HG03064 (cell line): Measurements from ENCODE around the gene TREML1.
"Not testable (repeated sequence)": the region's sequence is repeated elsewhere in the genome, so short reads cannot be mapped to it uniquely, and the experiment has no call there.

ENCODE experiments used
- ATAC-seq: cut with Tn5 transposase; IDR thresholded peaks from one replicate; pipeline ENCODE4 v1.9.1; 2021; ENCODE audit warnings: low read depth; ENCODE audit not compliant: unreplicated experiment

Gene TREML1, protein sequence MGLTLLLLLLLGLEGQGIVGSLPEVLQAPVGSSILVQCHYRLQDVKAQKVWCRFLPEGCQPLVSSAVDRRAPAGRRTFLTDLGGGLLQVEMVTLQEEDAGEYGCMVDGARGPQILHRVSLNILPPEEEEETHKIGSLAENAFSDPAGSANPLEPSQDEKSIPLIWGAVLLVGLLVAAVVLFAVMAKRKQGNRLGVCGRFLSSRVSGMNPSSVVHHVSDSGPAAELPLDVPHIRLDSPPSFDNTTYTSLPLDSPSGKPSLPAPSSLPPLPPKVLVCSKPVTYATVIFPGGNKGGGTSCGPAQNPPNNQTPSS

GRCh38 chr6:41153992-41154625 is at the start of gene TREML1:
TSS of gene TREML1 (minus strand) at chr6:41154347. CDS start at chr6:41154288, 59 bp downstream.
- no peak for ATAC-seq

- ATAC-seq: no peak
Measured at GRCh38 chr6:41201764-41202173, 47.6 kb upstream of the TREML1 start.

GRCh38 chr6:41200901-41201763 is 47.0 kb upstream of the TREML1 start, which contains the start of gene TREML2:
TSS of gene TREML2 (minus strand) at chr6:41201149. CDS start at chr6:41201008, 141 bp downstream.
- ATAC-seq: peak; percentile 21

DNA sequence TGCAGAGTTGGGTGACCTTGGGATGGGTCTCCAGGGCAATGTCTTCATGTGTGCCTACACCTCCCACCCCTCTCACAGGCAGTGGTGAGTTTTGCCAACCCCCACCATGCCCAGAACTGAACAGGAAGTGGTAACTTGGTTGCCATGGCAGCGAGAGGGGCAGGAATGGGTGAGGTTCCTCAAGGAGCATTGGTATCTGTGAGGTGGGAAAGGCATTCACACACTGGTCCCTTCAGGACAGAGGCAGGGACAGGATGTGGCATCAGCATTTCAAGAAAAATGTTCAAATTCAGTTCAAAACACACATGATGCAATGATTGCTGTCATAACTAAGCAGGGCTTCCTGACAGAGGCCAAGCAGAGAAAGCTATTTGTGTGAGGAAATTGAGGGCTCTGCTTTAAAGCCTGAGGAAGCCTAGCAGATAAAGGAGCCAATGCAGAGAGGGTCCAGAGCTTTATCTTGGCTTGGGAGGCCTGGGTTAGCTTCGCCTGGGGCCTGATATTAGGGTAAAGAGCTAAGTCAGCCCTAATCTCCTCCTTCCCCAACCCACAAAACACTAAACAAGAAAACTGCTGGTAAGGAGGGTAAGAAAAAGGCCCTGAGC is 46.3 kb upstream of the TREML1 start:
- peak; percentile 33 for ATAC-seq

DNA sequence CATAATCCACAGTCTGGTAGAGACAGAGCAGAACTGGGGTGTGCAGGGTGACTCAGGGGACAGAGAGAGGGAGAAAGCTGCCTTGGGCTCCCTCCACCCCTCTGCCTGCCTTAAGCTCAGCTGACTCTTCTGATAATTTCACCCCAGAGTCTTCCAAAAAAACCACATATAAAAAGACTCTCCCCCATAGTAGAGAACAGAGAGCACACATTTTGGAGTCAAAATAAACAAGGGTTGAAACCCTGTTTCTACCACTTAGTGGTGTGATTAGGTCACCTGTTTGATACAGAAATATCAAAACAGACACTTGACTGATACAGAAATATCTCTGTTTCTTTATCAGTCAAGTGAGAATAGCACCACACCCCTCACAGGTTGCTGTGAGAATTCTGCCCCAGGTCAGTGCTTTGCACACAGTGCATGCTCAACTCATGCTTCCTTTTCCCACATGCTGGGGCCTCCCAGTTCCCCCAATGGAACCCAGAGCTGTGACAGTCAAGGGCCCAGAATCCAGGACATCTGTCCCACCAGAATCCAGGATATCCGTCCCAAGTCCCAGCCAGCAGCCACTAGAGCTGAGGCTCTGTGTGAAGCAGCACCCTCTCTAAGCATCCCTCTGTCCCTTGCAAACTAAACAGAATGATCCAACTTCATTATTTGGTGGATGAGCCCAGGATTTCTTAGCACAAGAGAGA is 45.6 kb upstream of the TREML1 start:
- ATAC-seq: peak; percentile 63

DNA sequence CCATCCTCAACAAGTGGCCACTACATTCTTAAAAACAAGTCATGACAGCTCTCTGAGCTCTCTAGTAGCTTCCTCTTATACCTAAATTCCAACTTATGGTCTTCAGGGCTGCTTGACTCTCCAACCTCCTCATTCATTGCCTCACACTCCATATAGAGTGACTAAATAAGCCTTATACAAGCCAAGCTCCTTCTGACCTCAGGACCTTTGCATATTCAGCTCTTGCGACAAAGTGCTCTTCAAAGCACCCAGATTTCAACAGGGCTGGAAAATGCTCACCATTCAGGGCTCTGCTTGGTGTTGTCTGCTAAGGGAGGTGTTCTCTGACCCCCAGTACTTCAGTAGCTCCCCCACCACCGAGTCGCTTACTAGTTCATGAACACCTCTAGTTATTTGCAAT is 43.1 kb upstream of the TREML1 start:
- ATAC-seq: no peak

GRCh38 chr6:41194386-41194785 is 40.2 kb upstream of the TREML1 start:
- no peak for ATAC-seq

GRCh38 chr6:41193884-41194283 is 39.7 kb upstream of the TREML1 start:
- ATAC-seq: no peak

DNA sequence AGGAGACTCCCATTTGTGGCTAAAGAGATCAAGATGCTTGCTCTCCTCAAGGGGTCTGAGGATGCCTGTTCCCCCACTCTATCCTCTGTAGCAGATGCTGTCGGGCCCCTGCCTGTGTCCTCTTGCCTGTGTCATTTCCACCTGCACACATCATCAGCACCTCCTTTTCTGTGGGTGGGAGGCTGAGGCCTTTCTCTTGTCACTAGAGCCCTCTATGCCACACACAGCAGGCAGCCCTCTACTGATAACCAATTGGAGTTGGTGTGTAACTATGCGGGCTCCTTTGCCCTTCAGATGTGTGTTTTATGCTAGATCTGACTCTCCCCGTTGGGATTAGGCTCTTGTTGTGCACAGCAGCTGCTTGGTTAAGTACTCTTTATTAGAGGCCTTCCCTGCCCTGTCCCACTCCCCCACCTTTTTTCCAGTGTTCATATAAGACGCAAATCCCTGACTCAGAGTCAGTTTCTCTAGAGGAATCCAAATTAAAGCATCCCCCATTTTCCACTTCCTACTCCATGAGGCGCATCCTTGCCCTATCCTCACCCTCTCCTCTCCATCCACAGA is 39.1 kb upstream of the TREML1 start:
- ATAC-seq: no peak

GRCh38 chr6:41191569-41191968 is 37.4 kb upstream of the TREML1 start:
- ATAC-seq: no peak

DNA sequence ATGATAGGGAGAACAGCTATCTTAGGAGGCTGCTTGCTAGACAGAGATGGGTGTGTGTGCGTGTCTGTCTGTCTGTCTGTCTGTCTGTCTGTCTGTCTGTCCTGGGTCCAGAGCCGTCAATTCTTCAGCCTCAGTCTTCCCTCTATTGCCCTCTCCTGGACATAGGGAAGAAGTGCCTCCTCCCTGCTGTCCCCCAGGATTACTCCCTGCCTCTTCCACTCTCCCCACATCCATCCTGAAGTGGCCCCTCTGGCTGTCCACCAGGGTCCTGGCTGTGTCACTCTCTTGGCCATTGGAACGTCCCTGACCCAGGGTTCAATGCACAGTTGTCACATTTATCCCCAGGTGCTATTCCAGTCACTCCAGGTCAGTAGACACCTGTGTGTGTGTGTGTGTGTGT is 36.6 kb upstream of the TREML1 start:
- ATAC-seq: no peak

GRCh38 chr6:41189967-41190366 is 35.8 kb upstream of the TREML1 start:
- no peak for ATAC-seq

DNA sequence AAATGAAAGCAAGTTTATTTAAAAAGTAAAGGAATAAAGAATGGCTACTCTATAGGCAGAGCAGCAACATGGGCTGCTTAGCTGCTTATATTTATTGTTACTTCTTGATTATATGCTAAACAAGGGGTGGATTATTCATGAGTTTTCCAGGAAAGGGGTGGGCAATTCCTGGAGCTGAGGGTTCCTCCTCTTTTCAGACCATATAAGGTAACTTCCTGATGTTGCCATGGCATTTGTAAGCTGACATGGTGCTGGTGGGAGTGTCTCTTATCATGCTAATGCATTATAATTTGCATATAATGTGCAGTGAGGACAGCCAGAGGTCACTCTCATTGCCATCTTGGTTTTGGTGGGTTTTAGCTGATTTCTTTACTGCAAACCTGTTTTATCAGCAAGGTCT is 34.9 kb upstream of the TREML1 start:
- not testable (repeated sequence) for ATAC-seq

DNA sequence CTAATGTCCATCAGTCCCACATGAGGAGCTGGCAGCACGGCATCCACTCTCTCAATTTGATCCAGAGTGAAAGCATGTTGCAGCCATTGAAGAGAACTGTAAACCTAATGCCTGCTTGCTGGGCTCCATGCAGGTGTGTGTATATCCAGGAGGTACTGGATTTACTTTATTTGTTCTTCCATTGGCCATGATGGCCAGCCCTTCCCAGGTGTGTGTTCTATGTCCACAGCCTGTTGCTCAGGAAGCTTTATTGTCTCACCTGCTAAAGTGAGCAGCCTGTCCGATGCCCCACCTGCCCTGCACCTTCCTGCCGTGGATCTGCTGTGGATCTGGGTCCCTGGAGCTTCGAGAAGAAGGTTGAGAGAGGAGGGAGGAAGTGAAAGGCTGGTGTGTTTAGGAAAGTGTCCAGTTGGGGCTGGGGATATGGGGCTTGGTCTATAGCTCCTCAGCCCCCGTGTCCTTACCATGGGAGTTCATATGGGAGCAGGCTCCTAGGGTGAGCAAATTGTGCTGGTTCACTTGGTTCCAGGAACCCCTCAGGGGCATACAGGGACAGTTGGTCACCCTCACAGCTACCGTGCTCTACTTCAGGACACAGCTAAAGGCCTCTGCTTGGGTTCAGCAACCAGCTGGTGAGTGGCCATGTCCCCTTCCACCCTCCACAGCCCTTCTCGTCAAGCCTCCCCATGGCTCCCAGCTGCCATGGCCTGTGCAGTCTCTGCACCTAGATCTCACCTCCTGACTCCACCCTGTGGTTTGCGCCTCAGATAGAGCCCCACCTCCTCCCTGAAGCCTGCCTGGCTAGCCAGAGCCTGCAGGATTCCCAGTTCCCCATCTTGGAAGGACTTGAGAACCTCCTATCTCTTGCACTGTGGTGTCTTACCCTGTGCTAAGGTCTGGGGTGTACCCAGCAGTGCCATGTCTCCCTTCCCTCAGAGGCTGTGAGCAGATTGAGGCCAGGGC is 34.1 kb upstream of the TREML1 start:
- ATAC-seq: no peak

DNA sequence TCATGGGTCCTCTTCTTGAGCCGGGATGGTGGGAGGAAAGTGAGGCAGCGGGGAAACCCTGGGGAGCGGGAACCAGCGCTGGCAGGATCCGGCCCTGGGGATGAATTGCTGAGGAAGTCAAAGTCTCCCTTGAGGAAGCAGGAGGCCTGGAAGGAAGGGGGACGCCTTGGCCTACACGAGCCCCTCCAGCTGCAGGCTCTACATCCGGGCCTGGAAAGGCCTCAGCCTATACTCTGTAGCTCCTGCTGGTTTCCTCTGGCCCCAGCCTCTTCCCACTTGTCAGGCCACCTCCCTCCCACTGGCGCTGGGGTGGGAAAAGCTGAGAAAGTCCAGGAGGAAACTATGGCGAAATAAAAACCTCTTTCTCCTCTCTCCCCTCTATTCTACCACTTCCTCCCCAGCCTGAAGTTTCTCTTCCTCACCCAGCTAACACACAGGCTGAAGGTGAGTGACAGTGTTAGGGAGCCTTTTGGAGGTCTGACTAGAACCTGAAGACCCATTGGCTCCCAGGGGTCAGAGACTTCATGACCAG is 31.9 kb upstream of the TREML1 start:
- ATAC-seq: no peak

DNA sequence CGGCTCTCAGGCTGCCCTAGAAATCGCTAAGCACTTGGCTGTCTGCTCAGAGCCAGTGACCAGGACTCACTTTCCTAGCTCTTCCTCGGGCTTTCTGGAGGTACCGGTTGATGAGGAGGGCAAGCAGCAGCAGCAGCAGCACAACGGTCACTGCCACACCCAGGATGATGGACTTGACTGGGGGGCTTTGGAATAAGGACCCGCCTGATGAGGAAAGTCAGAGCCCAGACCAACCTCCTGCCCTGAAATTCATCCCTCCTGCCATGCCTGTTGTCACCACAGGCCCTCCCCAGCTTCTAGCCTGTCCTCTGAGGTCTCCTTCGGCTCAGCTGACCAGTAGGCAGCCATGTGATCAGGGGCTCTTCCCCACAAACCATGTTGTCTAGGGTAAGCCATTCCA is 30.6 kb upstream of the TREML1 start:
- no peak for ATAC-seq

- ATAC-seq: no peak
Measured at GRCh38 chr6:41182069-41183034, 28.2 kb upstream of the TREML1 start.
